HL-60/S4 (cell line): ENCODE data around the gene CD74.

Experiments
- in situ Hi-C: fragments of 300-500 bp; cut with MboI; formaldehyde crosslinking; loops from 2 replicates; pipeline ENCODE4 v1.14.3; 2022; ENCODE audit warnings: low sequenced_read_pairs

Gene CD74

GRCh38 chr5:150398722-150399523, 13.8 kb downstream of the CD74 start:
- in situ Hi-C loops, result no loop called here

- in situ Hi-C loops, result no loop called here
Observed at GRCh38 chr5:150397782-150398721, 14.7 kb downstream of the CD74 start.

GRCh38 chr5:150397146-150397781, 15.4 kb downstream of the CD74 start:
- in situ Hi-C loops, result no loop called here

GRCh38 chr5:150396267-150396666, 16.4 kb downstream of the CD74 start:
- in situ Hi-C loops, result no loop called here

- in situ Hi-C loops, result no loop called here
Observed at GRCh38 chr5:150395688-150395975, 17.1 kb downstream of the CD74 start.

- in situ Hi-C loops, result no loop called here
Observed at GRCh38 chr5:150394912-150395687, 17.6 kb downstream of the CD74 start.

- in situ Hi-C loops, result no loop called here
Observed at GRCh38 chr5:150394131-150394530, 18.6 kb downstream of the CD74 start.

- in situ Hi-C loops, result no loop called here
Observed at GRCh38 chr5:150393096-150393645, 19.5 kb downstream of the CD74 start.

- in situ Hi-C loops, result no loop called here
Observed at GRCh38 chr5:150392680-150393079, 20.0 kb downstream of the CD74 start.

- in situ Hi-C loops, result no loop called here
Observed at GRCh38 chr5:150391986-150392385, 20.7 kb downstream of the CD74 start.

- in situ Hi-C loops, result no loop called here
Observed at GRCh38 chr5:150391064-150391834, 21.5 kb downstream of the CD74 start.

GRCh38 chr5:150389531-150390266, 23.0 kb downstream of the CD74 start:
- in situ Hi-C loops, result no loop called here

GRCh38 chr5:150386024-150386855, 26.5 kb downstream of the CD74 start:
- in situ Hi-C loops, result no loop called here

- in situ Hi-C loops, result no loop called here
Observed at GRCh38 chr5:150384701-150385100, 28.0 kb downstream of the CD74 start.

GRCh38 chr5:150377964-150378694, 34.6 kb downstream of the CD74 start:
- in situ Hi-C loops, result no loop called here

GRCh38 chr5:150376799-150377771, 35.6 kb downstream of the CD74 start:
- in situ Hi-C loops, result no loop called here
